ENCODE data around the gene PRKAG1.

DNA sequence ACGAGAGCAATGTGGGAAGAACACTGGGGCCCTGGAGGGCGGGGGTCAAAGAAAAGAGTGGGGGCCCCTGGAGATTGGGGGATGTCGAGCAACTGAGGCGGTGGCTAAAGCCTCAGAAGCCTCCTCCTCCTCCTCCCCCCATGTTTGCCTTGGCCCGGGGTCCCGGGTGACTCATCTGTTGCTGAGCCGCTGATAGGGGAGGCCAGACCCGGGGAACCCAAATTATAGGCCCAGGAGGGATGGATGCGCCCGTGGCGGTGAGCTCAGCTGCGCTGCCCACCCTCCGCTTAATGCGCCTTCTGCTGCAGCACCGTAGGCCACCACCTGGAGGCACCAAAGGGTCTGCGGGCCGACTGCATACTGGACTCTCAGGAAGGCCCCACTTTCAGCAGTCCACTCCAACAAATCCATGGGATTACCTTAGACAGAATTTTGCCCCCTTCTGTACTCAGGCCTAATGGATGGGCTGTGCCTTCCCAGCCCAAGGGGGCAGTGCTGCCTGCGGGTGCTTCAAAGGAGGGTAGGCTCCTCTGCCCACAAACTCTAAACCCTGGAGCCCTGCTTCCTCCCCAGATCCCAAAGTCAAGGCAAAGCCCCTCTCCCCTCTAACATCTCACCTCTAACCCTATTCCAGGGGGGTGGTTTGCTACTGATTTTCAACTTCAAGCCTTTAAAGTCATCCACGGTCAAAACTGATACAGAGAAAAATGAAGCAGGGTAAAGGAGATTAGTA, 44.5 kb downstream of the PRKAG1 start:
- TF ChIP-seq SIN3A (IDR thresholded peaks at IDR 0.05; ENCODE audit: borderline replicate concordance, insufficient read depth, low read length) (no peak), POLR2AphosphoS5 (IDR thresholded peaks at IDR 0.05; ENCODE audit: low read depth, low read length) (no peak), TAF1 (IDR thresholded peaks at IDR 0.05; ENCODE audit: borderline replicate concordance, insufficient read depth, low read length) (no peak)
